ENCODE measurements around the gene BTNL8.
"Not testable (repeated sequence)": the region's sequence is repeated elsewhere in the genome, so short reads cannot be mapped to it uniquely, and the experiment has no call there.

BTNL8 gene

GRCh38 chr5:180875860-180876426, 23.0 kb upstream of the BTNL8 start:
- DNase-seq (ENCODE audit: low spot score): no peak

GRCh38 chr5:180885845-180886529, 13.0 kb upstream of the BTNL8 start:
- DNase-seq (ENCODE audit: low spot score): not testable (repeated sequence)

GRCh38 chr5:180889381-180889780, 9.6 kb upstream of the BTNL8 start:
- no peak for DNase-seq (ENCODE audit: low spot score)

GRCh38 chr5:180895330-180895729, 3.6 kb upstream of the BTNL8 start:
- not testable (repeated sequence) for DNase-seq (ENCODE audit: low spot score)

DNA sequence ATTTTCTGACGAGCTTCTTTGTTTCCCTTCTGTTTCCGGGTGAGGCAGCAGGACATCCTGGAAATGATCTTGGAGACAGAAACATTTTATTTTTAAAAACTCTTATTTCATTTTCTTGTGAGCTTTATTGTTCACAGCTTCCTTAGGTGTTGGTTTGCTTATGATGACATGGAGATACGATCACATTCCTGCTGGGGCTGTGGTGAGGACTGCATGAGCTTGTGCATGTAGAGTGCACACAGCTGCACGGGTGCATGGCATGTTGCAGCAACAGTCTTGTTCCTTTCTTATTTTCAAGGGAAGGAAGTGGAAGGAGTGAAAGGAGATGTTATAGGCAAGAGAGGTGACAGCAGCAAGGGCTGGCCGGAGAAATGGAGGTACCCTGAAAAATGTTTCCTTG, 1.2 kb downstream of the BTNL8 start:
- no peak for DNase-seq (ENCODE audit: low spot score)

DNA sequence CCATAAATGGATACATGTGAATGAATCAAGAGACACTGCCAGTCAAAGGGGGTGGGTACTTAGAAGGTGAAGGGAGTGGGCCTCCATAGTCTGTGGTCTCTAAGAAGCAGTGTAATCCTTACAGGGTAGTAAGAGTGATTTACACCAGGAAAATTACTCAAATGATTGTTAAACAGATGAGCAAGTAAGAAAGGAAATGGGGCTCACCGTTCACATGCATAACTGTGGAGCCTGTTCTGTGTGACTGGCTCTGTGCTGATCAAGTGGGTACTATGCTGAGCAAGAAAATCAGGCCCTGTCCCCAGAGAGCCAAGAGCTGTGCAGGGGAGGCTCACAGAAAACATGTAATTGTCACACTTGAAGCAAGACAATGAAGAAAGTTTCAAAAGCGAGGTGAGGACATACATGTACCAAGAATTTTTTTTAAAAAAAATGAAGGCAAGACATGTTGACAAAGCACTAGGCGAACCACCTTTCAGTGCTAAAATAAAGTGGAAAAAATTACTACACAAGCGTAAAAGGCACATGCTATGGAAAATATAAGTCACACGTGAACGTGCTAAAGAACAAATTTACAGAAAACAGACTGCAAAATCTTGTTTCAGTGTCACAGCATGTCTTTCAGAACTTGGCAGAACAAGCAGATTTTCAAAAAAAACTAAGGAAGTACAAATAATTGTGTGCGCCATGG, 2.5 kb downstream of the BTNL8 start:
- DNase-seq (ENCODE audit: low spot score): no peak

DNA sequence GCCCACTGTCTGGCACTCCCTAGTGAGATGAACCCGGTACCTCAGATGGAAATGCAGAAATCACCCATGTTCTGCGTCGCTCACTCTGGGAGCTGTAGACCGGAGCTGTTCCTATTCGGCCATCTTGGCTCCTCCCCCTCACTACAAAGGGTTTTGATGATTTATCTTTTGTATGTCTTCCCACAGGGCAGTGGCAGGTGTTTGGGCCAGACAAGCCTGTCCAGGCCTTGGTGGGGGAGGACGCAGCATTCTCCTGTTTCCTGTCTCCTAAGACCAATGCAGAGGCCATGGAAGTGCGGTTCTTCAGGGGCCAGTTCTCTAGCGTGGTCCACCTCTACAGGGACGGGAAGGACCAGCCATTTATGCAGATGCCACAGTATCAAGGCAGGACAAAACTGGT, 9.4 kb downstream of the BTNL8 start:
- DNase-seq (ENCODE audit: low spot score): no peak

- no peak for DNase-seq (ENCODE audit: low spot score)
These were observed 10.2 kb downstream of the BTNL8 start for GRCh38 chr5:180908998-180909731.

- no peak for DNase-seq (ENCODE audit: low spot score)
These were observed 10.8 kb downstream of the BTNL8 start for GRCh38 chr5:180909782-180910181.

DNA sequence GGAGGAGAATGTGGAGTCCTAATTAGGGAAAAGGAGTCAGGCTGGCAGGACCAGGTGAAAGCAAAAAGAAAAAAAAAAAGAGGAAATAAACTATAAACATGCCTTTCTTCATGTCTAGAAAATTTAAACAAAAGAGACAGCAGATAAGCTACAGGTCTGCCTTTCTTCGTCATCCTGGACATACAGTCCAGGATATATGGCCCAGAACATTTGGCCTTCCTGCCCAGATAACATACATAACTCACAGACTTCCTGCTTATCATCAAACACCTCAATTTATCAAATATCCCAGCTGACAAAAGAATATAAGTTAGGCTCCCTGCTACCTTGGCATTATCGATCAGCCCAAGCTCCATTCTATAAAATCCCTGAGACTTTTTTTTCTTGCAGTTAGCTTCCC, 11.2 kb downstream of the BTNL8 start:
- DNase-seq (ENCODE audit: low spot score): no peak

- DNase-seq (ENCODE audit: low spot score): no peak
These were observed 11.8 kb downstream of the BTNL8 start for GRCh38 chr5:180910735-180911134.

- DNase-seq (ENCODE audit: low spot score): no peak
These were observed 15.7 kb downstream of the BTNL8 start for GRCh38 chr5:180914646-180915045.

- DNase-seq (ENCODE audit: low spot score): no peak
These were observed 17.0 kb downstream of the BTNL8 start for GRCh38 chr5:180915924-180916323.

DNA sequence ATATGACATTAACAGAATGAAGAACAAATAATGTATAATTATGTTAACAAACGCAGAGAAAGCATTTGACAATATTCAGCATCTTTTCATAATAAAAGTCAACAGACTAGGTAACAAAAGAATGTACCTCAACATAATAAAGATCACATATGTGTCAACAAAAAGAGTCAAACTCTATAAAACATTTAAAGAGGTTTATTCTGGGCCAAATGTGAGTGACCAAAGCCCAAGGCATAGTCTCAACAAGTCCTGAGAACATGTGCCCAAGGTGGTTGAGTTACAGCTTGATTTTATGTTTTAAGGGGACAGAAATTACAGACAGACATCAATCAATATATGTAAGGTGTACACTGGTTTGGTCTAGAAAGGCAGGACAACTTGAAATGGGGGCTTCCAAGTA, 19.4 kb downstream of the BTNL8 start:
- DNase-seq (ENCODE audit: low spot score): no peak

DNA sequence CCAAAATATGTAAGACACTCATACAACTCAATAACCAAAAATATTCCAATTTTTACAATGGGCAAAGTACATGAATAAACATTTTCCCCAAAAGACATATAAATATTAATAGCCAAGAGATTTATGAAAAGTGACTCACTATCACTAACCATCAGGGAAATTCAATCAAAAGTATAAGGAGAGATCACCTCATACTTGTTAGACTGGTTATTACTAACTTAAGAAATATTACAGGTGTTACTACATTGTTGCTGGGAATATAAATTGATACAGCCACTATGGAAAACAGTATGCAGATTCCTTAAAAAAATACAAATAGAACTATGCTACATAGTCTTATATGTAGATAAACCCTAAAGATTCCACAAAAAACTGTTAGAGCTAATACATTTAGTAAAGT, 21.8 kb downstream of the BTNL8 start:
- no peak for DNase-seq (ENCODE audit: low spot score)

- no peak for DNase-seq (ENCODE audit: low spot score)
These were observed 24.0 kb downstream of the BTNL8 start for GRCh38 chr5:180922932-180923331.

GRCh38 chr5:180932660-180933059, 33.7 kb downstream of the BTNL8 start:
- DNase-seq (ENCODE audit: low spot score): no peak

- DNase-seq (ENCODE audit: low spot score): no peak
These were observed 36.2 kb downstream of the BTNL8 start for GRCh38 chr5:180935203-180935602.

GRCh38 chr5:180938294-180938693, 39.3 kb downstream of the BTNL8 start:
- no peak for DNase-seq (ENCODE audit: low spot score)

DNA sequence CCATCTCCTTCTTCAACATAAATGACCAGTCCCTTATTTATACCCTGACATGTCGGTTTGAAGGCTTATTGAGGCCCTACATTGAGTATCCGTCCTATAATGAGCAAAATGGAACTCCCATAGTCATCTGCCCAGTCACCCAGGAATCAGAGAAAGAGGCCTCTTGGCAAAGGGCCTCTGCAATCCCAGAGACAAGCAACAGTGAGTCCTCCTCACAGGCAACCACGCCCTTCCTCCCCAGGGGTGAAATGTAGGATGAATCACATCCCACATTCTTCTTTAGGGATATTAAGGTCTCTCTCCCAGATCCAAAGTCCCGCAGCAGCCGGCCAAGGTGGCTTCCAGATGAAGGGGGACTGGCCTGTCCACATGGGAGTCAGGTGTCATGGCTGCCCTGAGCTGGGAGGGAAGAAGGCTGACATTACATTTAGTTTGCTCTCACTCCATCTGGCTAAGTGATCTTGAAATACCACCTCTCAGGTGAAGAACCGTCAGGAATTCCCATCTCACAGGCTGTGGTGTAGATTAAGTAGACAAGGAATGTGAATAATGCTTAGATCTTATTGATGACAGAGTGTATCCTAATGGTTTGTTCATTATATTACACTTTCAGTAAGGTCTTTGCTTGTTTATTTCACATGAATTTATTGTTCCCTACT, 51.5 kb downstream of the BTNL8 start:
- no peak for DNase-seq (ENCODE audit: low spot score)

DNA sequence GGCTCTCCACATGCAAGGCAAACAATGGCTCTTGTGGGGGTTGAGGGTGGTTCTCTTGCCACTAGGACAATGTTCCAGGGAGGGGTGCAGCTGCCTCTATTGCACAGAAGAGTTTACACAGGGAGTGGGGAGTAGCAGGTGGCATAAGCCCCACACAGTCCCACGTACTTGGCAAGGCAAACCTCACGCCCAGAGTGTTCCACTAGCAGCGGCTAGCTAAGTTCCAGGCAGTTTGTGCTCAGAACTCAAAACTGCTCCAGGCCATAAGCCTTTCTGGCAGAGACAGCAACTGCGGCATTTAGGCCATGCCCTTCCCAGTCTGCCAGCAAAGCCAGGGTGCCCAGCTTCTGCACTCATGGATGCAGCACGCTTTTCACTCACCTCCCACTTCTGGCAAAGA, 60.7 kb downstream of the BTNL8 start:
- DNase-seq (ENCODE audit: low spot score): no peak

DNA sequence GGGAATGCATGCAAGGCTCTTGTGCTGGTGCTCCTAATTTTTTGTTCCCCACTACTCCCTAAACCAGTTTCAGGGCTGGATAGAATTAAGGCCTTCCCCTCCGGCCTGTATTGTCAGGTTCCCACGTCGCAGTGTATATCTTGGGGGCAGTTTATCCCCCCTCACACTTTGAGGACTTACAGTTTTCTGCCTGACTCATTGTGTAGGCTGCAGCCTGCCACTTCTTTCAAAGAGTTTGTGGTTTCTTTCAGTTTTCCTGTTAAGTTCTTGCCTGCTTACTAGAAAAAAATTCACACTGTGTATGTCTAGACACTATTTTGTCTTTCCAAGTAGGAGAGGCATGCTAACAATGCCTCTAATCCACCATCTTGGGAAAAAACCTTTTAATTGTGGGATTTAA, 61.2 kb downstream of the BTNL8 start:
- DNase-seq (ENCODE audit: low spot score): no peak
